AG10803 (cell line): ENCODE results near the gene YWHAG.
"Not testable (repeated sequence)": the region's sequence is repeated elsewhere in the genome, so short reads cannot be mapped to it uniquely, and the experiment has no call there.

ENCODE experiments used
- DNase-seq: peaks from one replicate; pipeline ENCODE4 v3.0.0; 2010; ENCODE audit warnings: low read depth
- H3K4me3 ChIP-seq: 2 replicates; pipeline ENCODE4 v1.5.1; 2011; ENCODE audit warnings: mild to moderate bottlenecking, low read length, control low read depth
- TF ChIP-seq, protein P1 (sequence below): conservative IDR thresholded peaks from 2 replicates; pipeline ENCODE4 v1.5.1; 2011; ENCODE audit warnings: mild to moderate bottlenecking, low read length, control low read depth, inconsistent platforms

YWHAG gene

DNA sequence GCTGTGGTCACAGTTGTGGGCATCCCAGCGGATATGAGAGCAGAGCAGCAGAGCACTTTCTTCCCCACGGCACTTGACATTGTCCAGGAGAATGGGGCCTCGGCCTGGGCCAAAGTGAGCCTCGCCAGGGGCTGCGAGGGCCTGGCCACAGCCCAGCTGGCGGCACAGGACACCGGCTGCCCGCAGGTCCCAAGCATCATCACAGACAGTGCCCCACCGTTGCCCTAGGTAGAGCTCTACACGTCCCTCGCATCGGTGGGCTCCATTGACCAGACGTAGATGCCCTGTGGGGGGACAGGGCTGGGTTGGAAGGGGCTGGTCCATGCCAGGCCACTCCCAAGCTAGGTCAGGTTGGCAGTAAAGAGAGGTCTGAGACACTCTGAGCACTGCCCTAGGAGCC is 31.3 kb upstream of the YWHAG start:
- no peak for DNase-seq
- no peak overlapping the region for H3K4me3 ChIP-seq
- TF ChIP-seq, protein P1, sequence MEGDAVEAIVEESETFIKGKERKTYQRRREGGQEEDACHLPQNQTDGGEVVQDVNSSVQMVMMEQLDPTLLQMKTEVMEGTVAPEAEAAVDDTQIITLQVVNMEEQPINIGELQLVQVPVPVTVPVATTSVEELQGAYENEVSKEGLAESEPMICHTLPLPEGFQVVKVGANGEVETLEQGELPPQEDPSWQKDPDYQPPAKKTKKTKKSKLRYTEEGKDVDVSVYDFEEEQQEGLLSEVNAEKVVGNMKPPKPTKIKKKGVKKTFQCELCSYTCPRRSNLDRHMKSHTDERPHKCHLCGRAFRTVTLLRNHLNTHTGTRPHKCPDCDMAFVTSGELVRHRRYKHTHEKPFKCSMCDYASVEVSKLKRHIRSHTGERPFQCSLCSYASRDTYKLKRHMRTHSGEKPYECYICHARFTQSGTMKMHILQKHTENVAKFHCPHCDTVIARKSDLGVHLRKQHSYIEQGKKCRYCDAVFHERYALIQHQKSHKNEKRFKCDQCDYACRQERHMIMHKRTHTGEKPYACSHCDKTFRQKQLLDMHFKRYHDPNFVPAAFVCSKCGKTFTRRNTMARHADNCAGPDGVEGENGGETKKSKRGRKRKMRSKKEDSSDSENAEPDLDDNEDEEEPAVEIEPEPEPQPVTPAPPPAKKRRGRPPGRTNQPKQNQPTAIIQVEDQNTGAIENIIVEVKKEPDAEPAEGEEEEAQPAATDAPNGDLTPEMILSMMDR, result no peak

DNA sequence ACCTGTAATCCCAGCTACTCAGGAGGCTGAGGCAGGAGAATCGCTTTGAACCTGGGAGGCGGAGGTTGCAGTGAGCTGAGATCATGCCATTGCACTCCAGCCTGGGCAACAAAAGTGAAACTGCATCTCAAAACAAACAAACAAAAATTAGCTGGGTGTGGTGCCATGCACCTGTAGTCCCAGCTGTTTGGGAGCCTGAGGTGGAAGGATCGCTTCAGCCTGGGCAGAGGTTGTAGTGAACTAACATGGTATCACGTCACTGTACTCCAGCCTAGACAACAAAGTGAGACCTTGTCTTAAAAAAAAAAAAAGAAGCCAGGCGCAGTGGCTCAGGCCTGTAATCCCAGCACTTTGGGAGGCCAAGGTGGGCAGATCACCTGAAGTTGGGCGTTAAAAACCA is 29.0 kb upstream of the YWHAG start:
- H3K4me3 ChIP-seq, DNase-seq: not testable (repeated sequence)

DNA sequence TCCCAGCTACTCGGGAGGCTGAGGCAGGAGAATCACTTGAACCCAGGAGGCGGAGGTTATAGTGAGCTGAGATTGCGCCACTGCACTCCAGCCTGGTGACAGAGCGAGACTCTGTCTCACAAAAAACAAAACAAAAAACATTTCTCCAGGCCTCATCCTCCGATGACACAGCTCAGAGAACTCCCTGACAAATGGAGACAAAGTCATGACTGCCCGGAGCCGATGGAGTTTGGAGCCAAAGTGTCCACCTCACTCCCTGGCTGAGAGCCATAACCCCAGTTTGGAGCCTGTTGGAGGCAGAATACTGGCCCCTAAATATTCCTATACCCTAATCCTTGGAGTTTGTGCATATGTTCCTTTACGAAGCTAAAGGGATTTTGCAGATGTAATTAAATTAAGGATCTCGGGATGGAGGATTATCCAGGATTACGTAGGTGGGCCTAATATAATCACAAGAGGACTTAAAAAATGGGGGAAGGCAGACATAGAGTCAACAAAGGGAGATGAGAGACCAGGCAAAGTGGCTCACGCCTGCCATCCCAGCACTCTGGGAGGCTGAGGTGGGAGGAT is 28.0 kb upstream of the YWHAG start:
- DNase-seq, result peak; percentile 61
- no peak overlapping the region for H3K4me3 ChIP-seq
- TF ChIP-seq, protein P1, result no peak

DNA sequence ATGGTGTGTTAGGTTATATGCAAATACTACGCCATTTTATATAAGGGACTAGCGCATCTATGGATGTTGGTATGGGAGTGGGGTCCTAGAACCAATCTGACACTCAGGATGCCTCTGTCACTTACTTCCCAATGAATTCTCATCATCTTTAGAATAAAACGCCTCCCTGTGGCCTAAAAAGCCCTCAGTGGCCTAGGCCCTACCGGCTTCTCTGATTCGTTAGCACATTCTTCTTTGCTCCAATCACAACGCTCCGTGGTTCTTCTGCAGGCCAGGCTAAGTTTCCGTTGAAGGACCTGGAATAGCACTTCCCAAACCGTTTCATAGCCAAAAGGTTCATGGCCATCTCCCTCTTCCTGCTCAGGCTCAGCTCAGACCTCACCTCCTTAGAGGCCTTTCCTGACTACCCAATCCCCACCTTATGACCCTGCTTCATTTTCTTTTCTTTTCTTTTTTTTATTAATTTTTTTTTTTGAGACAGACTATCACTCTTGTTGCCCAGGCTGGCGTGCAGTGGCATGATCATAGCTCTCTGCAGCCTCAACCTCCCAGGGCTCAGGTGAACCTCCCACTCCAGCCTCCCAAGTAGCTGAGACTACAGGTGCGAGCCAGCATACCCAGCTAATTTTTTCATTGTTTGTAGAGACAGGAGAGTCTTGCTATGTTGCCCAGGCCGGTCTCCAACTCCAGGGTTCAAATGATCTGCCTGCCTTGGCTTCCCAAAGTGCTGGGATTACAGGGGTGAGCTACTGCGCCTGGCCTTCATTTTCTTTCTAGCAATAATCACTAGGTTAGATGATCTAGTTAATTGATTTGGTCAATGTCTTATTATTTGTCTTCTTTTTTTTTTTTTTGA is 24.5 kb upstream of the YWHAG start:
- H3K4me3 ChIP-seq, result no peak overlapping the region

DNA sequence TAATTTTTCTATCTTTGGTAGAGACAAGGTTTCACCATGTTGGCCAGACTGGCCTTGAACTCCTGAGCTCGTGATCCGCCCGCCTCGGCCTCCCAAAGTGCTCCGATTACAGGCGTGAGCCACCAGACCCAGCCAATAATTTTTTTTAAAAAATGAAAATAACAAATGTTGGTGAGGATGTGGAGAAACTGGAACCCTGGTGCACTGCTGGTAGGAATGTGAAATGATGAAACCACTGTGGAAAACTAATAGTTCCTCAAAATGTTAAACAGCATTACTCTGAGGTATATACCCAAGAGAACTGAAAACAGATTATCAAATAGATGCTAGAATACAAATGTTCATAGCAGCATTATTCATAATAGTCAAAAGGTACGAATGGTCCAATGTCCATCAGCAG is 23.0 kb upstream of the YWHAG start:
- H3K4me3 ChIP-seq, result no peak overlapping the region
- TF ChIP-seq, protein P1, result peak; percentile 22; the same call in 1 of the 2 replicates
- DNase-seq, result no peak

More for the DNA sequence above, 24.5 kb upstream of the YWHAG start:
- TF ChIP-seq, protein P1, result no peak
- no peak for DNase-seq

DNA sequence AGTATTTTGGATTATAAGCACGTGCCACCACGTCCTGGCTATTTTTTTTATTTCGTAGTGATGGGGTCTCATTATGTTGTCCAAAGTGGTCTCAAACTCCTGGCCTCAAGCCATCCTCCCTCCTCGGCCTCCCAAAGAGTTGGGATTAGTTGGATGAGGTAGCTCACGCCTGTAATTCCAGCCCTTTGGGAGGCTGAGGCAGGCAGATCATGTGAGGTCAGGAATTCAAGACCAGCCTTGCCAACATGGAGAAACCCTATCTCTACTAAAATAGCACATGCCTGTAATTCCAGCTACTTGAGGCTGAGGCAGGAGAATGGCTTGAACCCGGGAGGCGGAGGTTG is 21.8 kb upstream of the YWHAG start:
- TF ChIP-seq, protein P1, result no peak
- peak overlapping the region; percentile 50; the same call in 1 of the 2 replicates for H3K4me3 ChIP-seq
- DNase-seq, result peak; percentile 43

DNA sequence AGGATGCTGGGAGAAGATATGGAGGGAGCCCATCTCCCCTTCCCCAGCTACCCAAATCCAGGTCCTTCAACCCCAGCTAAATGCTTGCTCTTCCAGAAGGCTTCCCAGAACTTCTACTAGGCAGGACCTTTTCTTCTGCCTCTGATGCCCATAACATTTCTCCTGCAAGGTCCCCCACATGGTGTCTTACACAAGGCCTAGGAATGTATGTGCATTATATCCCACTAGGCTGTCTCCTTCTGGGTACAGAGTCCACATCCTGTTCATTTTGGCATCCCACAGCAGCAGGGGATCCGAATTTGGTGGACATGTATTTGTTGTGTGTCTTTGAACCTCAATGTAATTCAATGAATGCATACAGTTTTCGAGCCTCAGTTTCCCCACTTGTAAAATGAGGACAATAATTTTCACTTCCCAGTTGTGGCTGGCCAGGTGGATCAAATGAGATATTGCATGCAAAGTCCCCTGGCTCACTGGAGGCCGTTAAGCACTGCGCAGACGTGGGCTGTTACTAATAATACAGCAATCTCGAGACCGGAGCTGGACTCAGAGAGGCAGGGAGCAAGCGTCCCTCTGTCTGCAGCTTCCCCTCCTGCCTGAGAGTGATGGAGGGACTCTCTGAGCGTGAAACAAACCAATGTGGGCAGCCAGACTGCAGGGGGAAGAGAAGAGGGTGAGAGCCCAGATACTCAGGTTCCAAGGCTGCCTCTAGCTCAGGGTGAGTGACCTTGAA is 18.6 kb upstream of the YWHAG start:
- no peak overlapping the region for H3K4me3 ChIP-seq
- TF ChIP-seq, protein P1, result no peak

More for the DNA sequence above, 18.6 kb upstream of the YWHAG start:
- DNase-seq, result peak; percentile 60
